Measurements from ENCODE around the gene PDE4B.
A peak's percentile ranks its signal among the peaks of the same experiment; 100 is the strongest.

Gene PDE4B

GRCh38 chr1:66214901-66215300, 422.2 kb downstream of the PDE4B start:
- TF ChIP-seq, protein P1, sequence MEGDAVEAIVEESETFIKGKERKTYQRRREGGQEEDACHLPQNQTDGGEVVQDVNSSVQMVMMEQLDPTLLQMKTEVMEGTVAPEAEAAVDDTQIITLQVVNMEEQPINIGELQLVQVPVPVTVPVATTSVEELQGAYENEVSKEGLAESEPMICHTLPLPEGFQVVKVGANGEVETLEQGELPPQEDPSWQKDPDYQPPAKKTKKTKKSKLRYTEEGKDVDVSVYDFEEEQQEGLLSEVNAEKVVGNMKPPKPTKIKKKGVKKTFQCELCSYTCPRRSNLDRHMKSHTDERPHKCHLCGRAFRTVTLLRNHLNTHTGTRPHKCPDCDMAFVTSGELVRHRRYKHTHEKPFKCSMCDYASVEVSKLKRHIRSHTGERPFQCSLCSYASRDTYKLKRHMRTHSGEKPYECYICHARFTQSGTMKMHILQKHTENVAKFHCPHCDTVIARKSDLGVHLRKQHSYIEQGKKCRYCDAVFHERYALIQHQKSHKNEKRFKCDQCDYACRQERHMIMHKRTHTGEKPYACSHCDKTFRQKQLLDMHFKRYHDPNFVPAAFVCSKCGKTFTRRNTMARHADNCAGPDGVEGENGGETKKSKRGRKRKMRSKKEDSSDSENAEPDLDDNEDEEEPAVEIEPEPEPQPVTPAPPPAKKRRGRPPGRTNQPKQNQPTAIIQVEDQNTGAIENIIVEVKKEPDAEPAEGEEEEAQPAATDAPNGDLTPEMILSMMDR (IDR thresholded peaks at IDR 0.05) = no peak
- H3K4me3 ChIP-seq (ENCODE audit: low read depth, low read length) = no peak overlapping the region
- no peaks in the 10 kb centered on the region for H3K4me1 ChIP-seq
- no peak overlapping the region for H3K27ac ChIP-seq
- H2AFZ ChIP-seq = peak overlapping the region; percentile 22
- no peaks in the 10 kb centered on the region for H3K9me3 ChIP-seq (ENCODE audit: control insufficient read depth, low read length)
- no peaks in the 10 kb centered on the region for H3K79me2 ChIP-seq
- H3K27me3 ChIP-seq (ENCODE audit: control insufficient read depth, insufficient read depth, low read length) = no peaks in the 10 kb centered on the region
- H3K36me3 ChIP-seq (ENCODE audit: control insufficient read depth, insufficient read depth, low read length) = no peaks in the 10 kb centered on the region
- no peak overlapping the region for H3K9ac ChIP-seq
- no peak overlapping the region for H3K4me2 ChIP-seq (ENCODE audit: low read length)

- Histone ChIP-seq H3K9me3 (ENCODE audit: control insufficient read depth, low read length) (no peaks in the 10 kb centered on the region), H3K4me2 (ENCODE audit: low read length) (no peak overlapping the region), H3K9ac (no peak overlapping the region), H3K27me3 (ENCODE audit: control insufficient read depth, insufficient read depth, low read length) (no peaks in the 10 kb centered on the region), H3K27ac (no peak overlapping the region), H2AFZ (no peak overlapping the region), H3K36me3 (ENCODE audit: control insufficient read depth, insufficient read depth, low read length) (no peaks in the 10 kb centered on the region), H3K4me3 (ENCODE audit: low read depth, low read length) (no peak overlapping the region), H3K79me2 (no peaks in the 10 kb centered on the region), H3K4me1 (no peaks in the 10 kb centered on the region)
- TF ChIP-seq, protein P1 (IDR thresholded peaks at IDR 0.05) = no peak
Observed at GRCh38 chr1:66217021-66217420, 424.3 kb downstream of the PDE4B start.

DNA sequence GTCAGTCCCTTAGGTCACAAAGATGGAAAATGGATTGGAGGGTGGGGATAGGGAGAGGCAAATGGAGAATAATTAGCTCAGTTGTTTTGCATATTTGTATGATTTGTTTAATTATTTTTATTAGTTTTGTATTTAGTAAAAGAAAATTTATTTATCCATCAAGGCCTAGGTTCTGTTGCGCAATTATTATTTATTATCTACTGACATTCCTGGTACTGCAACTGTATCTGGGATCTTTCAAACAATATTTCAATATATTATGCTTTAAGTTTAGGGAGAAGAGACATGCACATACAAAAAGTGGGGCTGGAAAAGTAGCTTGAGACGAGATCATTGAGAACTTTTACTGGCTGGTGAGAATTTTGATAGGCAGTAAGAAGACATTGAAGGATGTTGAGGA, 424.9 kb downstream of the PDE4B start:
- Histone ChIP-seq H3K79me2 (no peaks in the 10 kb centered on the region), H3K4me2 (ENCODE audit: low read length) (no peak overlapping the region), H3K4me3 (ENCODE audit: low read depth, low read length) (no peak overlapping the region), H3K27ac (no peak overlapping the region), H3K9ac (no peak overlapping the region), H3K27me3 (ENCODE audit: control insufficient read depth, insufficient read depth, low read length) (no peaks in the 10 kb centered on the region), H3K9me3 (ENCODE audit: control insufficient read depth, low read length) (no peaks in the 10 kb centered on the region), H3K4me1 (no peaks in the 10 kb centered on the region), H2AFZ (no peak overlapping the region), H3K36me3 (ENCODE audit: control insufficient read depth, insufficient read depth, low read length) (no peaks in the 10 kb centered on the region)
- TF ChIP-seq, protein P1 (IDR thresholded peaks at IDR 0.05) = no peak

GRCh38 chr1:66220477-66220876, 427.8 kb downstream of the PDE4B start:
- Histone ChIP-seq H3K79me2 (no peaks in the 10 kb centered on the region), H3K36me3 (ENCODE audit: control insufficient read depth, insufficient read depth, low read length) (no peaks in the 10 kb centered on the region), H3K4me1 (no peaks in the 10 kb centered on the region), H3K4me2 (ENCODE audit: low read length) (no peak overlapping the region), H3K4me3 (ENCODE audit: low read depth, low read length) (no peak overlapping the region), H2AFZ (no peak overlapping the region), H3K27ac (no peak overlapping the region), H3K27me3 (ENCODE audit: control insufficient read depth, insufficient read depth, low read length) (no peaks in the 10 kb centered on the region), H3K9me3 (ENCODE audit: control insufficient read depth, low read length) (no peaks in the 10 kb centered on the region), H3K9ac (no peak overlapping the region)
- TF ChIP-seq, protein P1 (IDR thresholded peaks at IDR 0.05) = no peak

GRCh38 chr1:66223681-66224080, 431.0 kb downstream of the PDE4B start:
- no peak overlapping the region for H3K4me3 ChIP-seq (ENCODE audit: low read depth, low read length)
- H3K79me2 ChIP-seq = no peaks in the 10 kb centered on the region
- no peaks in the 10 kb centered on the region for H3K36me3 ChIP-seq (ENCODE audit: control insufficient read depth, insufficient read depth, low read length)
- no peak overlapping the region for H3K4me2 ChIP-seq (ENCODE audit: low read length)
- no peaks in the 10 kb centered on the region for H3K4me1 ChIP-seq
- H3K27ac ChIP-seq = no peak overlapping the region
- no peak overlapping the region for H3K9ac ChIP-seq
- H3K9me3 ChIP-seq (ENCODE audit: control insufficient read depth, low read length) = no peaks in the 10 kb centered on the region
- no peaks in the 10 kb centered on the region for H3K27me3 ChIP-seq (ENCODE audit: control insufficient read depth, insufficient read depth, low read length)
- TF ChIP-seq, protein P1 (IDR thresholded peaks at IDR 0.05) = no peak
- no peak overlapping the region for H2AFZ ChIP-seq

Measured in parathyroid adenoma (tissue), 2 donors.